UCSD-AML1 (cell line): Measurements from ENCODE around the gene USPL1.

Experiments used
- DNase-seq: peaks from one replicate; lab custom pipeline; 2025; ENCODE audit not compliant: unreplicated experiment; lab: John Stamatoyannopoulos, UW

Gene USPL1

DNA sequence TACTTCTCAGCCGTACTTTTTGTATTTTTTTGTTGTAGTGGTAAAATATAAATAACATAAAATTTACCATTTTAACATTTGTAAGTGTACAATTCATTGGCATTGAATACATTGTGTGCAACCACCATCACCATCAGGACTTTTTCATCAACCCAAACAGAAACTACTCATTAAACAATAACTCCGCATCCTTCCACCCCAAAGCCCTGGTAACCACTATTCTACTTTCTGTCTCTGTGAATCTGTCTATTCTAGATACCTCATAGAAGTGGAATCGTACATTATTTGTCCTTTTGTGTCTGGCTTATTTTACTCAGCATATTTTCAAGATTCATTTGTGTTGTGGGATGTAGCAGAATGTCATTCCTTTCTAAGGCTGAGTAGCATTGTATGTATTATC is 38.5 kb downstream of the USPL1 start:
- DNase-seq = no peak

DNA sequence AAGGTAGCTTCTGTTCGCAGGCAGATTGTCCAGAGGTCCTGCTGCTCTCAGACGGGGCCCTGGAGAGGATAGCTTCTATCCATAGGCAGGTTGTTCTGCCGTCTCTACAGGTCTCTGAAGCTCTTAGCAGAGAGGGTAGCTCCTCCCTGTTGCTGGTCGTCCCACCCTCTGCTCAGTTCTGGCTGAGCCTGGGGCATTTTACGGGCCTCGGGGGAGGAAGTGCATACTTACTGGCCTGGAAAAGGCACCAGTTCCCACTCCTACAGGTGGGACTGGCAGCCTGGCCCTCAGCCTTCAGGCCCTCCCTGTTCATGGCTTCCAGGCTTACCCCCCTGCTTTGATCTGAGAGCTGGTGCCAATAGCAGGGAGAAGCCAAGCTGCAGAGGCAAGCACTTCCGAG is 42.3 kb downstream of the USPL1 start:
- no peak for DNase-seq

DNA sequence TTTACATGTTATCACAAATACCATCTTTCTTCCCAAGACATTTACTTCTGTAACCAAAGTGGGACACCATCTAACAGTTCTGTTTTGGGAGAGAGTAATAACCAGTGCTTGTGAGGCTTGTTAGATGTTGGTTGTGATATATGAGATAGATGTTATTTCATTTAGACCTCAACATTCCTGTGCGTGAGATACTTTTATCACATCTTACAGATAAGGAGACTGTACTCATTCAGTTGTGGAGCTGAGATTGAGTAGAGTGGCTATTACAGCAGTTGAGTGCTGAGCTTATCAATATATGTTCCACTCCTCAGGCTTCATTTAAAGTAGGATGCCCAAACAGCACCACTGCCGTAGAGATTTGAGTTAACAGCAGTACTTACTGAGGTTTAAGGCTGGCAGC is 43.1 kb downstream of the USPL1 start:
- no peak for DNase-seq

DNA sequence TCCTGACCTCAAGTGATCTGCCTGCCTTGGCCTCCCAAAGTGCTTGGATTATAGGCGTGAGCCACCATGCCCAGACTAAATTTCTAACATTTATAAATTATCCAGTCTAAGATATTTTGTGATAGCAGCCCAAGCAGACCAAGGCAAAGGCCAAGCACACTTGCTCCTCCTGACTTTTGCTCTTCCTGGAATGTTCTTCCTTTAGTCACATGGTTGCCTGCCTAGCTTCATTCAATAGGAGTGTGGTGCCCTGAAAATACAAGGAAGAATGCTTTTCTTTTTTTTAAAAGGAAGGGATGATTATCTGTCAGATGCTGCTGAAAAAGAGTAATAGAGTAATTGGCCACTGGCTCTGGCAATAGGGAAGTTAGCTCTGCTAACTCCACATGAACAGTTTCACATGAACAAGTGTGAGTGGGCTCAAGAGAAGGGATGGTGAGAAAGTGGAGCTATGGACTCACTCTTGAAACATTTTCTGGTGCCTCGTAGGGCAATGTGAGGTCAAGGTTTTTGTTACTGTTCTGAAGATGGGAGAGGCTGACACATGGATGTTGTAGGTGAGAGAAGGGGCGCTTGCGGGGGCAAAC is 47.1 kb downstream of the USPL1 start:
- DNase-seq = no peak

- DNase-seq = peak; percentile 34
These were observed 47.9 kb downstream of the USPL1 start for GRCh38 chr13:30665638-30666037.

DNA sequence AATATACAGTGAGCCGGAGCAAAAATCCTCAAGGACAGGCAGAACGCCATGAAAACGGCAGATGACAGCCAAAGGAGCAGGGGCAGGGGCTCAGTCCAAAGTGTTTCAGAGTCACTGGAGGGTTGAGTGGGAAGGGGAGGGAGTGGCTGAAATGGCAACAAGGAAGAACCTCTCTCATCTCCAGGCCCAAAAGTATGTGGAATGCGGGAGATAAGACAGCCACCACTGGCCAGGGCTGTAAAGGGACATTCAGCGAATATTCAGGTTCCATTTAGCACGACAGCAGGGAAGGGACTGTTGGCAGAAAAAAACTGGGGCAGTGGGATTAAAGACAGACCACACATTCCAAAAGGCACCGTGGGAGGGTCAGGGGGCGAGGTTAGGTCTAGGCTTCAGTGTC is 48.4 kb downstream of the USPL1 start:
- no peak for DNase-seq

GRCh38 chr13:30667014-30667413 is 49.3 kb downstream of the USPL1 start:
- no peak for DNase-seq

DNA sequence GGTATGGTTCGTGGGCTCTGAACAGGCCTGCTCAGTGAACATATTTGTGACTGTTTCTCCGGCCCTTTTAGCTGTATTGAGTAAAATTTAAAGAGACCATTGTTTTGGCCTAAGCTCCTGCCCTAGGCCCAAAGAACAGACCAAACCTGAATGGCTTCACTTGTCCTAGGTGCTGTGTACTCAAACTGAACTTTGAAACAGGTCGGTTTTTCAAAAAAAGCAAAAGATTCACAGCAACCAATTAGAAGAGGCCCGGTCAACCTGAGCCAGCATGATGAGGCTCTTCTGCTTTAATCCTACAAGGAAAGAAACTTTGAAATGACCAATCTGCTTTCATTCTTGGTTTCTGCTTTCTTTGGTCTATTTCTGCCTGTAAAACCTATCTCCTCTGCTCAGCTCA is 50.6 kb downstream of the USPL1 start:
- DNase-seq = no peak

- DNase-seq = no peak
These were observed 53.6 kb downstream of the USPL1 start for GRCh38 chr13:30671271-30671815.

GRCh38 chr13:30673669-30674521 is 56.2 kb downstream of the USPL1 start:
- DNase-seq = peak; percentile 97

- DNase-seq = no peak
These were observed 58.0 kb downstream of the USPL1 start for GRCh38 chr13:30675717-30676116.

GRCh38 chr13:30676672-30677071 is 59.0 kb downstream of the USPL1 start:
- DNase-seq = no peak

DNA sequence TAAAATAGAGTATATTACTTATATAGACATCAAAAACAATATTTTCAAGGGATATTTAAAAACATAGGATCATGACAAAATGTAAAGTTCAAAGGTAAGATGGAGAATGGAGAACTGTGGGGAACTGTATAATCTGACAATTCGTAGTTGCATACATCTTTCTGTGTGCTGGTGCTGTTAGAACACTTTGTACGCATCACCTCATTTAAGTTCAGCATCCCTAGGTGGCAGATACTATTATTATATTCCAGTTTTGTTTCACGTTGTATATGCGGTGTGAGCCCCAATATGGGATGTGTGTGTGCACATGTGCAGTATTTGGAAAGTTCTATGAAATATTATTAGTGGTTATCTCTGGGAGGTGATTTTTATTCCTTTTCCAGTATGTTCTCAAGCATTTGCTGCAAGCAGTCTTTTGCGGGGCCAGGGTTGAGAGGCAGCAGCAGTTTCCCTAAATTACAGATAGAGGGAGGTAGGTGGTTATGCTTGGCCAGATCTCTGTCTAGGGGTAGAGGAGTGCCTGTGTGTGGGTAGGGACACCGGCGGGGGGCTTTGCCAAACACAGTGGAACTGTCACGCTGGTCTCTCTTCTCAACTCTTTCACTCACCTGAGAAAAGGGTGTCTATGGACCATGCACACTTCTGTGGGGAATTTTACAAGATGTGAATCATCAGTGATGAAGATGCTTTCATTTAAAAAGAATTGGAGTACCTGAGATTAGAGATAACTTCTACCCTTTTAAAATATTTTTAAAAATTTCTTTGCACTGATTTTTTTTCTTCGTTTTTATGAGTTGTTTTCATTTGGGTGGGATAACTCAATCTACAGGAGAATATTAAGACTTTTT is 62.0 kb downstream of the USPL1 start:
- peak; percentile 26 for DNase-seq

- no peak for DNase-seq
These were observed 64.1 kb downstream of the USPL1 start for GRCh38 chr13:30681843-30682242.

DNA sequence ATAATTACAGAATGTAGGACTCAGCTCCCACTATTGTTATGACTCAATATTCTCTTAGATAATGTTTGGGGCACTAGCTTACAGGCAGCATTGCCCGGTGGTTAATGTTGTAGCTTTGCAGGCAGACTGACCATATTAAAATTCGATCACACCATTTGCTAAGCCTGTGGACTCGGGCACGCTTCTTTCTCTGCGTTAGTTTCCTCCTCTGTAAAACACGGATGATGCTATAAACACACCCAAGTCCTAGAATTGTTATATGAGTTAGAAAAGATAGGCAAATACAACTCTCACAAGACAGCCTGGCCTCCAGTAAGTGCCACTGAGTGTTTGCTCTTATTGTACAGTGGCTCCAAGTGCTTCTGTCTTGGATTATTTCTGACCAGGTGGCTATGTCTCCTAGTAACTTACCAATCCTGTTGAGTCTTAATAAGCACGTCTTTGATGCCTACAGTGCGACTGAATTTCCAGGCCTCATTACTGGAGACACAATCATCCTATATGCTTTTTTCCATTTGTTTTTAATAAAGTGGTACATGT is 67.7 kb downstream of the USPL1 start:
- no peak for DNase-seq

- no peak for DNase-seq
These were observed 68.3 kb downstream of the USPL1 start for GRCh38 chr13:30685987-30686386.

- no peak for DNase-seq
These were observed 69.9 kb downstream of the USPL1 start for GRCh38 chr13:30687601-30688000.

GRCh38 chr13:30689752-30690151 is 72.0 kb downstream of the USPL1 start:
- DNase-seq = no peak

- DNase-seq = peak; percentile 74
These were observed 72.8 kb downstream of the USPL1 start for GRCh38 chr13:30690282-30691188.

- no peak for DNase-seq
These were observed 74.4 kb downstream of the USPL1 start for GRCh38 chr13:30692113-30692512.
